ENCODE data around the gene LTBP4.
A peak's percentile ranks its signal among the peaks of the same experiment; 100 is the strongest.

The LTBP4 gene

GRCh38 chr19:40596608-40597328 is 4.4 kb upstream of the LTBP4 start:
- H3K27ac ChIP-seq (ENCODE audit: low read depth in 2 of 2, low read length in 2 of 2) = no peak overlapping the region
- H3K4me3 ChIP-seq (ENCODE audit: low read length in 2 of 2) = no peak overlapping the region
- H3K27me3 ChIP-seq (ENCODE audit: control insufficient read depth in 2 of 2, insufficient read depth in 2 of 2, low read length in 2 of 2) = peaks cover 18 to 23% of the 10 kb centered on the region in 2 donors
- peaks cover 16 to 26% of the 10 kb centered on the region in 2 donors for H3K4me1 ChIP-seq (ENCODE audit: control insufficient read depth in 2 of 2, insufficient read depth in 2 of 2, low read length in 2 of 2)
- no peaks in the 10 kb centered on the region for H3K36me3 ChIP-seq (ENCODE audit: control insufficient read depth in 2 of 2, insufficient read depth in 2 of 2, low read length in 2 of 2)
- no peak overlapping the region for H3K9ac ChIP-seq (ENCODE audit: low read depth in 1 of 2, low read length in 2 of 2)
- no peaks in the 10 kb centered on the region for H3K9me3 ChIP-seq (ENCODE audit: control insufficient read depth in 2 of 2, low read length in 2 of 2)

- Histone ChIP-seq H3K27ac (ENCODE audit: low read depth in 2 of 2, low read length in 2 of 2) (no peak overlapping the region), H3K4me1 (ENCODE audit: control insufficient read depth in 2 of 2, insufficient read depth in 2 of 2, low read length in 2 of 2) (peaks cover 22 to 31% of the 10 kb centered on the region in 2 donors)
Observed at GRCh38 chr19:40597329-40597838, 3.8 kb upstream of the LTBP4 start.

GRCh38 chr19:40598121-40598917 is 2.9 kb upstream of the LTBP4 start:
- Histone ChIP-seq H3K27me3 (ENCODE audit: control insufficient read depth in 2 of 2, insufficient read depth in 2 of 2, low read length in 2 of 2) (peaks cover 18 to 23% of the 10 kb centered on the region in 2 donors), H3K36me3 (ENCODE audit: control insufficient read depth in 2 of 2, insufficient read depth in 2 of 2, low read length in 2 of 2) (no peaks in the 10 kb centered on the region), H3K27ac (ENCODE audit: low read depth in 2 of 2, low read length in 2 of 2) (peak overlapping the region in 1 of 2 donors; percentile 23), H3K9ac (ENCODE audit: low read depth in 1 of 2, low read length in 2 of 2) (no peak overlapping the region), H3K4me3 (ENCODE audit: low read length in 2 of 2) (peak overlapping the region in 1 of 2 donors; percentile 31), H3K4me1 (ENCODE audit: control insufficient read depth in 2 of 2, insufficient read depth in 2 of 2, low read length in 2 of 2) (peaks cover 31 to 41% of the 10 kb centered on the region in 2 donors), H3K9me3 (ENCODE audit: control insufficient read depth in 2 of 2, low read length in 2 of 2) (no peaks in the 10 kb centered on the region)

More at GRCh38 chr19:40597329-40597838, 3.8 kb upstream of the LTBP4 start:
- Histone ChIP-seq H3K9ac (ENCODE audit: low read depth in 1 of 2, low read length in 2 of 2) (no peak overlapping the region), H3K36me3 (ENCODE audit: control insufficient read depth in 2 of 2, insufficient read depth in 2 of 2, low read length in 2 of 2) (no peaks in the 10 kb centered on the region), H3K9me3 (ENCODE audit: control insufficient read depth in 2 of 2, low read length in 2 of 2) (no peaks in the 10 kb centered on the region), H3K4me3 (ENCODE audit: low read length in 2 of 2) (no peak overlapping the region), H3K27me3 (ENCODE audit: control insufficient read depth in 2 of 2, insufficient read depth in 2 of 2, low read length in 2 of 2) (peaks cover 18 to 23% of the 10 kb centered on the region in 2 donors)

- no peak overlapping the region for H3K4me3 ChIP-seq (ENCODE audit: low read length in 2 of 2)
- H3K36me3 ChIP-seq (ENCODE audit: control insufficient read depth in 2 of 2, insufficient read depth in 2 of 2, low read length in 2 of 2) = no peaks in the 10 kb centered on the region
- H3K9me3 ChIP-seq (ENCODE audit: control insufficient read depth in 2 of 2, low read length in 2 of 2) = no peaks in the 10 kb centered on the region
- peaks cover 34 to 44% of the 10 kb centered on the region in 2 donors for H3K4me1 ChIP-seq (ENCODE audit: control insufficient read depth in 2 of 2, insufficient read depth in 2 of 2, low read length in 2 of 2)
- H3K9ac ChIP-seq (ENCODE audit: low read depth in 1 of 2, low read length in 2 of 2) = no peak overlapping the region
- peaks cover 18 to 23% of the 10 kb centered on the region in 2 donors for H3K27me3 ChIP-seq (ENCODE audit: control insufficient read depth in 2 of 2, insufficient read depth in 2 of 2, low read length in 2 of 2)
- no peak overlapping the region for H3K27ac ChIP-seq (ENCODE audit: low read depth in 2 of 2, low read length in 2 of 2)
Observed at GRCh38 chr19:40598918-40599307, 2.3 kb upstream of the LTBP4 start.

- Histone ChIP-seq H3K36me3 (ENCODE audit: control insufficient read depth in 2 of 2, insufficient read depth in 2 of 2, low read length in 2 of 2) (no peaks in the 10 kb centered on the region), H3K27ac (ENCODE audit: low read depth in 2 of 2, low read length in 2 of 2) (peak overlapping the region in 1 of 2 donors; percentile 21), H3K4me1 (ENCODE audit: control insufficient read depth in 2 of 2, insufficient read depth in 2 of 2, low read length in 2 of 2) (peaks cover 38 to 46% of the 10 kb centered on the region in 2 donors), H3K9ac (ENCODE audit: low read depth in 1 of 2, low read length in 2 of 2) (no peak overlapping the region), H3K4me3 (ENCODE audit: low read length in 2 of 2) (peak overlapping the region; percentile 15 to 26), H3K9me3 (ENCODE audit: control insufficient read depth in 2 of 2, low read length in 2 of 2) (no peaks in the 10 kb centered on the region), H3K27me3 (ENCODE audit: control insufficient read depth in 2 of 2, insufficient read depth in 2 of 2, low read length in 2 of 2) (peaks cover 18 to 23% of the 10 kb centered on the region in 2 donors)
Observed at GRCh38 chr19:40599331-40599901, 1.8 kb upstream of the LTBP4 start.

- Histone ChIP-seq H3K4me3 (ENCODE audit: low read length in 2 of 2) (peak overlapping the region; percentile 15 to 26), H3K36me3 (ENCODE audit: control insufficient read depth in 2 of 2, insufficient read depth in 2 of 2, low read length in 2 of 2) (no peaks in the 10 kb centered on the region), H3K27me3 (ENCODE audit: control insufficient read depth in 2 of 2, insufficient read depth in 2 of 2, low read length in 2 of 2) (peaks cover 18 to 23% of the 10 kb centered on the region in 2 donors), H3K9ac (ENCODE audit: low read depth in 1 of 2, low read length in 2 of 2) (no peak overlapping the region), H3K4me1 (ENCODE audit: control insufficient read depth in 2 of 2, insufficient read depth in 2 of 2, low read length in 2 of 2) (peaks cover 44 to 51% of the 10 kb centered on the region in 2 donors), H3K9me3 (ENCODE audit: control insufficient read depth in 2 of 2, low read length in 2 of 2) (no peaks in the 10 kb centered on the region), H3K27ac (ENCODE audit: low read depth in 2 of 2, low read length in 2 of 2) (peak overlapping the region; percentile 21 to 23)
Observed at GRCh38 chr19:40599902-40600569, 1.1 kb upstream of the LTBP4 start.

- Histone ChIP-seq H3K9ac (ENCODE audit: low read depth in 1 of 2, low read length in 2 of 2) (no peak overlapping the region), H3K4me3 (ENCODE audit: low read length in 2 of 2) (peak overlapping the region in 1 of 2 donors; percentile 2), H3K27ac (ENCODE audit: low read depth in 2 of 2, low read length in 2 of 2) (peak overlapping the region; percentile 15 to 23)
Observed at GRCh38 chr19:40600570-40601133, 517 bp upstream of the LTBP4 start.

GRCh38 chr19:40603071-40603388 is 1.9 kb downstream of the LTBP4 start:
- peaks cover 62 to 70% of the 10 kb centered on the region in 2 donors for H3K4me1 ChIP-seq (ENCODE audit: control insufficient read depth in 2 of 2, insufficient read depth in 2 of 2, low read length in 2 of 2)
- H3K9ac ChIP-seq (ENCODE audit: low read depth in 1 of 2, low read length in 2 of 2) = peak overlapping the region; percentile 58 to 86
- peaks cover 10 to 18% of the 10 kb centered on the region in 2 donors for H3K27me3 ChIP-seq (ENCODE audit: control insufficient read depth in 2 of 2, insufficient read depth in 2 of 2, low read length in 2 of 2)
- H3K27ac ChIP-seq (ENCODE audit: low read depth in 2 of 2, low read length in 2 of 2) = peak overlapping the region; percentile 97
- H3K9me3 ChIP-seq (ENCODE audit: control insufficient read depth in 2 of 2, low read length in 2 of 2) = no peaks in the 10 kb centered on the region
- H3K4me3 ChIP-seq (ENCODE audit: low read length in 2 of 2) = peak overlapping the region in 1 of 2 donors; percentile 70
- no peaks in the 10 kb centered on the region for H3K36me3 ChIP-seq (ENCODE audit: control insufficient read depth in 2 of 2, insufficient read depth in 2 of 2, low read length in 2 of 2)

More at GRCh38 chr19:40600570-40601133, 517 bp upstream of the LTBP4 start:
- no peaks in the 10 kb centered on the region for H3K36me3 ChIP-seq (ENCODE audit: control insufficient read depth in 2 of 2, insufficient read depth in 2 of 2, low read length in 2 of 2)
- H3K27me3 ChIP-seq (ENCODE audit: control insufficient read depth in 2 of 2, insufficient read depth in 2 of 2, low read length in 2 of 2) = peaks cover 18 to 23% of the 10 kb centered on the region in 2 donors
- H3K4me1 ChIP-seq (ENCODE audit: control insufficient read depth in 2 of 2, insufficient read depth in 2 of 2, low read length in 2 of 2) = peaks cover 48 to 55% of the 10 kb centered on the region in 2 donors
- H3K9me3 ChIP-seq (ENCODE audit: control insufficient read depth in 2 of 2, low read length in 2 of 2) = no peaks in the 10 kb centered on the region

GRCh38 chr19:40603389-40604170 is 2.4 kb downstream of the LTBP4 start:
- Histone ChIP-seq H3K36me3 (ENCODE audit: control insufficient read depth in 2 of 2, insufficient read depth in 2 of 2, low read length in 2 of 2) (no peaks in the 10 kb centered on the region), H3K27ac (ENCODE audit: low read depth in 2 of 2, low read length in 2 of 2) (peak overlapping the region; percentile 97), H3K27me3 (ENCODE audit: control insufficient read depth in 2 of 2, insufficient read depth in 2 of 2, low read length in 2 of 2) (peaks cover 10 to 16% of the 10 kb centered on the region in 2 donors), H3K4me1 (ENCODE audit: control insufficient read depth in 2 of 2, insufficient read depth in 2 of 2, low read length in 2 of 2) (peaks cover 65 to 70% of the 10 kb centered on the region in 2 donors), H3K4me3 (ENCODE audit: low read length in 2 of 2) (peak overlapping the region; percentile 74 to 80), H3K9me3 (ENCODE audit: control insufficient read depth in 2 of 2, low read length in 2 of 2) (no peaks in the 10 kb centered on the region), H3K9ac (ENCODE audit: low read depth in 1 of 2, low read length in 2 of 2) (peak overlapping the region; percentile 58 to 86)
